ENCODE data around the gene SLC2A1. TPM values are rescaled to one million over a fixed set of nuclear protein-coding genes. Genes with fewer than 3 reads are reported as not detected.

SLC2A1 gene
- total and polyA plus RNA-seq, 2 of the 13 experiments (the other 11 are each of a cell fraction or from before 2014, with no cell fraction given), result 125 to 423 TPM

DNA sequence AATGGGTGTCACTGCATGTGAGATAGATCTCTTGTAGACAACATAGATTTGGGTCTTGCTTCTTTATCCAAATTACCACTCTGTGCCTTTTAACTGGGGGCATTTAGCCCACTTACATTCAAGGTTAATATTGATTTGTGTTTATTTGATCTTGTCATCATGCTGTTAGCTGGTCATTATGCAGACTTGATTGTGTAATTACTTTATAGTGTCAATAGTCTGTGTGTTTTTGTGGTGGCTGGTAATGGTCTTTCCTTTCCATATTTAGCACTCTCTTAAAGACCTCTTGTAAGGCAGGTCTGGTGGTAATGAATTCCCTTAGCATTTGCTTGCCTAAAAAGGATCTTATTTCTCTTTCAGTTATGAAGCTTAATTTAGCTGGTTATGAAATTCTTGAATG is 82.7 kb downstream of the SLC2A1 start:
- POLR2A ChIA-PET, result no interaction called here
- Histone ChIP-seq H3K27me3 (ENCODE audit: control insufficient read depth in 1 of 2, insufficient read depth in 2 of 2, low read length in 2 of 2) (peaks cover 0 to 2% of the 10 kb centered on the region in 2 experiments; a peak in 1 of 5 replicates), H3K36me3 (replicated peaks in 1 of 2; ENCODE audit: control insufficient read depth in 1 of 2, insufficient read depth in 2 of 2, low read length in 2 of 2) (no peaks in the 10 kb centered on the region), H4K20me1 (ENCODE audit: insufficient read depth, low read length) (no peaks in the 10 kb centered on the region), H3K9me3 (ENCODE audit: low read length) (no peaks in the 10 kb centered on the region), H3K9ac (ENCODE audit: insufficient read depth, low read depth, low read length) (no peak overlapping the region), H3K4me1 (ENCODE audit: insufficient read depth, low read length) (no peaks in the 10 kb centered on the region), H2AFZ (ENCODE audit: low read length) (no peak overlapping the region), H3K4me3 (replicated peaks in 1 of 3; ENCODE audit: insufficient read depth in 1 of 3, low read depth in 2 of 3, low read length in 3 of 3) (no peak overlapping the region), H3K4me2 (ENCODE audit: low read depth, low read length) (no peak overlapping the region), H3K79me2 (ENCODE audit: insufficient read depth, low read length) (no peaks in the 10 kb centered on the region), H3K27ac (ENCODE audit: extremely low read length, insufficient read depth, low read length) (no peak overlapping the region)
- in situ Hi-C loops (cut with HindIII; ENCODE audit: extremely low pct_ligation_motif_present, low pct_unique_long_range_greater_than_20kb), result no loop called here
- FAIRE-seq (no peak), ATAC-seq (no peak), DNase-seq (ENCODE audit: low spot score) (no peak)
- intact Hi-C loops (cut with micrococcal nuclease; ENCODE audit: unreplicated experiment), result no loop called here
- CTCF ChIA-PET (ENCODE audit: low intra/inter-chr PET ratio, low total read pairs), result no interaction called here
- BruUV-seq (replicated peaks), result no TSS peak
- TF ChIP-seq MTA3 (CRISPR knock-in tag; IDR thresholded peaks at IDR 0.05) (no peak), EP300 (IDR thresholded peaks at IDR 0.05; ENCODE audit: low read depth in 2 of 2, low read length in 2 of 2) (no peak), EP300 (CRISPR knock-in tag; IDR thresholded peaks at IDR 0.05; ENCODE audit: borderline replicate concordance) (no peak), IRF1 (CRISPR knock-in tag; IDR thresholded peaks at IDR 0.05; ENCODE audit: low read depth) (no peak), ZNF737 (CRISPR knock-in tag; IDR thresholded peaks at IDR 0.05; ENCODE audit: borderline replicate concordance) (no peak), ATF7-NPFF (CRISPR knock-in tag; IDR thresholded peaks at IDR 0.05; ENCODE audit: low read depth) (no peak), JUN (CRISPR knock-in tag; IDR thresholded peaks at IDR 0.05) (no peak), LRRFIP1 (CRISPR knock-in tag; conservative IDR thresholded peaks at IDR 0.05) (no peak), ZNF720 (CRISPR knock-in tag; IDR thresholded peaks at IDR 0.05) (no peak), GABPA (IDR thresholded peaks at IDR 0.05; ENCODE audit: low read depth, low read length) (no peak), GABPA (CRISPR knock-in tag; IDR thresholded peaks at IDR 0.05; ENCODE audit: low read depth) (no peak), TIGD3 (CRISPR knock-in tag; IDR thresholded peaks at IDR 0.05; ENCODE audit: borderline replicate concordance) (no peak)
- TF ChIP-seq, protein P1, sequence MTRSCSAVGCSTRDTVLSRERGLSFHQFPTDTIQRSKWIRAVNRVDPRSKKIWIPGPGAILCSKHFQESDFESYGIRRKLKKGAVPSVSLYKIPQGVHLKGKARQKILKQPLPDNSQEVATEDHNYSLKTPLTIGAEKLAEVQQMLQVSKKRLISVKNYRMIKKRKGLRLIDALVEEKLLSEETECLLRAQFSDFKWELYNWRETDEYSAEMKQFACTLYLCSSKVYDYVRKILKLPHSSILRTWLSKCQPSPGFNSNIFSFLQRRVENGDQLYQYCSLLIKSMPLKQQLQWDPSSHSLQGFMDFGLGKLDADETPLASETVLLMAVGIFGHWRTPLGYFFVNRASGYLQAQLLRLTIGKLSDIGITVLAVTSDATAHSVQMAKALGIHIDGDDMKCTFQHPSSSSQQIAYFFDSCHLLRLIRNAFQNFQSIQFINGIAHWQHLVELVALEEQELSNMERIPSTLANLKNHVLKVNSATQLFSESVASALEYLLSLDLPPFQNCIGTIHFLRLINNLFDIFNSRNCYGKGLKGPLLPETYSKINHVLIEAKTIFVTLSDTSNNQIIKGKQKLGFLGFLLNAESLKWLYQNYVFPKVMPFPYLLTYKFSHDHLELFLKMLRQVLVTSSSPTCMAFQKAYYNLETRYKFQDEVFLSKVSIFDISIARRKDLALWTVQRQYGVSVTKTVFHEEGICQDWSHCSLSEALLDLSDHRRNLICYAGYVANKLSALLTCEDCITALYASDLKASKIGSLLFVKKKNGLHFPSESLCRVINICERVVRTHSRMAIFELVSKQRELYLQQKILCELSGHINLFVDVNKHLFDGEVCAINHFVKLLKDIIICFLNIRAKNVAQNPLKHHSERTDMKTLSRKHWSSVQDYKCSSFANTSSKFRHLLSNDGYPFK (CRISPR knock-in tag; IDR thresholded peaks at IDR 0.05; ENCODE audit: borderline replicate concordance), result no peak
